ENCODE results near the gene GNB1L.

DNA sequence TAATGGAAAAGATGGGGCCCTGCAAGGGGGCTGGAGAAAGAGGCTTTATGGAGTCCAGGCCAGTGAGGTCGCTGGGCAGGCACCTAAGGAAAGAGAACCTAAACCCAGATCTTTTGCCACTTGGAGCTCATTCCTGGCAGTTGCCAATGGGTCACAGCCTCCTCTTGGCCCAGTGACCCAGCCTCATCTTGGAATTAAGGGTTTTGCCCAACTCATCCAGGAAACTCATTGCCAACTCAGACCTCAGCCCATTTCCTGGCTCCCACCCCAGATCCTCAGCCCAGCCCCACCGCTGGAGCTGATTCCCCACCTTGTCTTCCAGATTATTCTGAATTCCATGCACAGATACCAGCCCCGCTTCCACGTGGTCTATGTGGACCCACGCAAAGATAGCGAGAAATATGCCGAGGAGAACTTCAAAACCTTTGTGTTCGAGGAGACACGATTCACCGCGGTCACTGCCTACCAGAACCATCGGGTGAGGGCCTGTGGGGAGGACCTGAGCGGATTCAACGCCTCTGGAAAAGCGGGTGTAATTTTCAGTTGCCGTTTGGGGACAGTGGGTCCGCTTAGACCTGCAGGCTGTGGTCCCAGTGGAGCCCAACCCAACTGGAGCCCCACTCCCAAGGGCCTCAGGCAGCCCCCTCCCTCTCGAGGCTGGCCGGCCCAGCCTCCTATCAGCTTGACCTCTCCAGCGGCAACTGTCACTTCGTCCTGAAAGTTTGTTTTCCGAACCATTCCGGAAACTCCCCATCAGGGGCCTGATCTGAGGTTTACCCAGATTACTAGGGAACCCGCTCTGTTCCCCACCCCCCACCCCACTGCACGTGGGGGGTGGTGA, 89.8 kb downstream of the GNB1L start:
- TF ChIP-seq YY1 (IDR thresholded peaks at IDR 0.05; ENCODE audit: insufficient read depth, insufficient read length) (no peak), SUZ12 (IDR thresholded peaks at IDR 0.05; ENCODE audit: extremely low read depth, insufficient read depth, insufficient read length) (no peak), ZNF274 (IDR thresholded peaks at IDR 0.05; ENCODE audit: low read depth, low read length) (no peak)

All from NT2/D1 (cell line).